Natural killer cell (primary cell): ENCODE measurements around the gene ARID2. TPM values are rescaled to one million over a fixed set of nuclear protein-coding genes. Genes with fewer than 3 reads are reported as not detected.
A peak's percentile ranks its signal among the peaks of the same experiment; 100 is the strongest.

ENCODE experiments used
- ATAC-seq, 3 donors: fragments of 150-1000 bp in 2 of 3; fragments of 200-7000 bp in 1 of 3; cut with Tn5 transposase; 1 replicate in 1 of 3; 2 replicates in 2 of 3; pipeline ENCODE4 v1.10.0; 2021; ENCODE audit warnings: mild to moderate bottlenecking in 2 of 3, moderate library complexity in 2 of 3
- DNase-seq, 2 donors: peaks; one replicate each; pipeline versions ENCODE4 v3.0.0 to v3.0.0-alpha.2; 2013 to 2021; ENCODE audit warnings: mixed read lengths in 1 of 2
- H3K27ac ChIP-seq: one replicate; pipeline ENCODE4 v1.5.1; 2013; ENCODE audit warnings: mild to moderate bottlenecking, low read length
- H3K27me3 ChIP-seq: one replicate; pipeline ENCODE4 v1.6.1; 2013; ENCODE audit warnings: low read length; ENCODE audit not compliant: control insufficient read depth, insufficient read depth
- H3K36me3 ChIP-seq: one replicate; pipeline ENCODE4 v1.6.1; 2013; ENCODE audit warnings: low read length; ENCODE audit not compliant: control insufficient read depth, insufficient read depth
- H3K4me1 ChIP-seq: one replicate; pipeline ENCODE4 v1.6.1; 2013; ENCODE audit warnings: low read length; ENCODE audit not compliant: control insufficient read depth, insufficient read depth
- H3K4me3 ChIP-seq: one replicate; pipeline ENCODE4 v1.5.1; 2013; ENCODE audit warnings: low read length
- H3K9me3 ChIP-seq: one replicate; pipeline ENCODE4 v1.6.1; 2013; ENCODE audit warnings: low read length; ENCODE audit not compliant: control insufficient read depth, insufficient read depth
- H3K27ac Mint-ChIP-seq, 2 donors: one replicate each; pipeline ENCODE4 v1.8.0; 2022; ENCODE audit warnings: mild to moderate bottlenecking in 2 of 2, mixed read lengths in 2 of 2, moderate library complexity in 1 of 2
- H3K27me3 Mint-ChIP-seq, 2 donors: one replicate each; pipeline ENCODE4 v1.8.0; 2022; ENCODE audit warnings: low read depth in 2 of 2, mixed read lengths in 2 of 2
- H3K36me3 Mint-ChIP-seq: one replicate; pipeline ENCODE4 v1.8.0; 2022; ENCODE audit warnings: mixed read lengths
- H3K4me1 Mint-ChIP-seq, 2 donors: one replicate each; pipeline ENCODE4 v1.8.0; 2022; ENCODE audit warnings: mixed read lengths in 2 of 2
- H3K4me3 Mint-ChIP-seq: one replicate; pipeline ENCODE4 v1.8.0; 2022; ENCODE audit warnings: mild to moderate bottlenecking, moderate library complexity, mixed read lengths
- H3K9me3 Mint-ChIP-seq, 2 donors: one replicate each; pipeline ENCODE4 v1.8.0; 2022; ENCODE audit warnings: mixed read lengths in 2 of 2
- WGBS: methylation state at CpG from one replicate; pipeline ENCODE4 v1.1.7; 2013; ENCODE audit warnings: missing lambda C conversion rate; ENCODE audit not compliant: insufficient coverage; 5-methylcytosine and 5-hydroxymethylcytosine counted together
- intact Hi-C: fragments of 100-400 bp; cut with micrococcal nuclease; formaldehyde crosslinking; loops from one replicate; pipeline ENCODE4 v1.14.2; 2022
- total RNA-seq, 4 donors: library from RNA; stranded (reverse); fragments of 120-200 nt in 1 of 4; gene quantifications; one replicate each; pipeline versions ENCODE4 v1.2.3 to v1.2.4, GENCODE V29; 2013 to 2022
- TF ChIP-seq, protein P1 (sequence below): fragments of 200-600 bp; IDR thresholded peaks from one replicate; pipeline ENCODE4 v1.8.0; 2022; ENCODE audit warnings: antibody characterized with exemption

ARID2 gene
- total RNA-seq, 3 donors from 2014 or later (not counting 1 experiment from before 2014, with no cell fraction given) = 75.2 to 95.7 (median 79.8) TPM

- Mint-ChIP-seq H3K4me1 (peaks cover 50 to 52% of the 10 kb centered on the region in 2 donors), H3K27me3 (no peaks in the 10 kb centered on the region), H3K4me3 (no peak overlapping the region), H3K27ac (no peak overlapping the region), H3K36me3 (peaks cover 4% of the 10 kb centered on the region), H3K9me3 (no peaks in the 10 kb centered on the region)
- no peak for DNase-seq
- TF ChIP-seq, protein P1, sequence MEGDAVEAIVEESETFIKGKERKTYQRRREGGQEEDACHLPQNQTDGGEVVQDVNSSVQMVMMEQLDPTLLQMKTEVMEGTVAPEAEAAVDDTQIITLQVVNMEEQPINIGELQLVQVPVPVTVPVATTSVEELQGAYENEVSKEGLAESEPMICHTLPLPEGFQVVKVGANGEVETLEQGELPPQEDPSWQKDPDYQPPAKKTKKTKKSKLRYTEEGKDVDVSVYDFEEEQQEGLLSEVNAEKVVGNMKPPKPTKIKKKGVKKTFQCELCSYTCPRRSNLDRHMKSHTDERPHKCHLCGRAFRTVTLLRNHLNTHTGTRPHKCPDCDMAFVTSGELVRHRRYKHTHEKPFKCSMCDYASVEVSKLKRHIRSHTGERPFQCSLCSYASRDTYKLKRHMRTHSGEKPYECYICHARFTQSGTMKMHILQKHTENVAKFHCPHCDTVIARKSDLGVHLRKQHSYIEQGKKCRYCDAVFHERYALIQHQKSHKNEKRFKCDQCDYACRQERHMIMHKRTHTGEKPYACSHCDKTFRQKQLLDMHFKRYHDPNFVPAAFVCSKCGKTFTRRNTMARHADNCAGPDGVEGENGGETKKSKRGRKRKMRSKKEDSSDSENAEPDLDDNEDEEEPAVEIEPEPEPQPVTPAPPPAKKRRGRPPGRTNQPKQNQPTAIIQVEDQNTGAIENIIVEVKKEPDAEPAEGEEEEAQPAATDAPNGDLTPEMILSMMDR = no peak
- intact Hi-C loops = no loop called here
- no peak overlapping the region for H3K27ac ChIP-seq
- H3K27me3 ChIP-seq = no peaks in the 10 kb centered on the region
- H3K9me3 ChIP-seq = no peaks in the 10 kb centered on the region
- no peak overlapping the region for H3K4me3 ChIP-seq
- 100% methylated on average over 4 of the region's 4 CpGs for WGBS
- H3K36me3 ChIP-seq = no peaks in the 10 kb centered on the region
- ATAC-seq = no peak
- H3K4me1 ChIP-seq = no peaks in the 10 kb centered on the region
These were observed 33.9 kb downstream of the ARID2 start for GRCh38 chr12:45763381-45763780.

DNA sequence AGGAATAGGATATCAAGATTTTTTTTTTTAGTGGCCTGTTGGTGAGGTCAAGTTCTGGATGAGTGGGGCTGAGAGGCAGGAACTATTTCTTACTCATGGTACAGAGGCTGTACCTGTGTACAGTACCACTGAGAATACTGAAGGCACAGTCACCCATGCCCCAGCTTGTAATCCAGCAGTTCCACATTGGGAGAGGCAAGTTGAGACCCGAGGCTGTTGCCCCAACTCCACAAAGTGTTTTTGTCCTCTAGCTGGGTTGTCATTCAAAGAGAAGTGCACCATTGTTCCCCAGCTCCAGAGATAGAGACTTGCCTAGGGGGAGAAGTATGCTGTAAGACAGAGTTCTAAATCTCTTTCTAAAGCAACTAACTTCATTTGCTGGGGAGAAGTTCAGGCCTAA is 38.7 kb downstream of the ARID2 start:
- no peak overlapping the region for H3K27ac ChIP-seq
- DNase-seq = no peak
- H3K36me3 ChIP-seq = no peaks in the 10 kb centered on the region
- no peak overlapping the region for H3K4me3 Mint-ChIP-seq
- peaks cover 43 to 62% of the 10 kb centered on the region in 2 donors for H3K4me1 Mint-ChIP-seq
- no peak overlapping the region for H3K4me3 ChIP-seq
- peaks cover 18% of the 10 kb centered on the region for H3K36me3 Mint-ChIP-seq
- TF ChIP-seq, protein P1 = no peak
- peaks cover 0 to 9% of the 10 kb centered on the region in 2 donors for H3K9me3 Mint-ChIP-seq
- ATAC-seq = no peak
- intact Hi-C loops = no loop called here
- H3K9me3 ChIP-seq = peaks cover 3% of the 10 kb centered on the region
- peaks cover 5% of the 10 kb centered on the region for H3K4me1 ChIP-seq
- H3K27ac Mint-ChIP-seq = no peak overlapping the region
- H3K27me3 Mint-ChIP-seq = no peaks in the 10 kb centered on the region
- no peaks in the 10 kb centered on the region for H3K27me3 ChIP-seq
- WGBS = 100% methylated on average over 1 of the region's 1 CpG

GRCh38 chr12:45773747-45774146 is 44.2 kb downstream of the ARID2 start:
- H3K9me3 Mint-ChIP-seq = peaks cover 0 to 7% of the 10 kb centered on the region in 2 donors
- no peaks in the 10 kb centered on the region for H3K27me3 Mint-ChIP-seq
- no CpG with 5 or more reads among the region's 1 CpG for WGBS
- H3K4me3 Mint-ChIP-seq = no peak overlapping the region
- H3K4me3 ChIP-seq = no peak overlapping the region
- H3K4me1 Mint-ChIP-seq = peaks cover 41 to 57% of the 10 kb centered on the region in 2 donors
- peak overlapping the region in 1 of 2 donors; percentile 37 for H3K27ac Mint-ChIP-seq
- H3K9me3 ChIP-seq = peaks cover 3% of the 10 kb centered on the region
- peaks cover 11% of the 10 kb centered on the region for H3K36me3 Mint-ChIP-seq
- ATAC-seq (no peak), DNase-seq (no peak)
- no peaks in the 10 kb centered on the region for H3K27me3 ChIP-seq
- H3K27ac ChIP-seq = no peak overlapping the region
- intact Hi-C loops = no loop called here
- TF ChIP-seq, protein P1 = no peak
- no peaks in the 10 kb centered on the region for H3K36me3 ChIP-seq
- peaks cover 5% of the 10 kb centered on the region for H3K4me1 ChIP-seq

DNA sequence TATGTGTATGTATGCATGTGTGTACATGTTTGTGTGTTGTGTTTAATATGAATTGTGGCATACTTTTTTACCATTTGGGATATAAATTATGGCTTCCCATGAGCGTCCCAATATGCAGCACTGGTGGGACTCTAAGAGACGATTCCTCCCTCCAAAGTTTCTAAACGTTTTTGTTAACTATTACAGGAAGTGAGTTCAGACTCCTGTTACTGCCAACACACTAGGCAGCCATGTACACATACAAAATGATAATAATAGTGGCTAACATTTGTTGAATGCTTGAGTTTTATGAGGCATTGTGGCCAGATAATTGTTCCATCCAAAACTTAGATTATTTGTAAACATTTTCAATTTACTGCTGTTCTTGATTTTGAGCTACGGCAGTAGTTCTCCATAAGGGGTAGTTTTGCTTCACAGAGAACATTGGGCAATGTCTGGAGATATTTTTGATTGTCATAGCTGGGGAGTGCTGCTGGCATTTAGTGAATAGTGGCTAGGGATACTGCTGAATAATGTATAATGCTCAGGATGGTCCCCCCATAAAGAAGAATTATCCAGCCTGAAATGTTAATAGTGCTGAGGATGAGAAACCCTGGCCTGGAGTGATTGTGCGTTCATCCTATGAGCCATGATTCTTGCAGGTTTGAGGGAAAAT is 45.1 kb downstream of the ARID2 start:
- Mint-ChIP-seq H3K4me1 (peaks cover 40 to 48% of the 10 kb centered on the region in 2 donors), H3K27ac (peak overlapping the region; percentile 8 to 42)
- WGBS = 89% methylated on average over 3 of the region's 5 CpGs

More for the DNA sequence above, 45.1 kb downstream of the ARID2 start:
- Mint-ChIP-seq H3K4me3 (no peak overlapping the region), H3K27me3 (no peaks in the 10 kb centered on the region), H3K9me3 (peaks cover 0 to under 1% of the 10 kb centered on the region in 2 donors), H3K36me3 (peaks cover 2% of the 10 kb centered on the region)
- Histone ChIP-seq H3K27me3 (no peaks in the 10 kb centered on the region), H3K4me3 (no peak overlapping the region), H3K9me3 (peaks cover 3% of the 10 kb centered on the region), H3K4me1 (peaks cover 5% of the 10 kb centered on the region), H3K36me3 (no peaks in the 10 kb centered on the region), H3K27ac (no peak overlapping the region)
- DNase-seq = no peak
- no peak for ATAC-seq
- TF ChIP-seq, protein P1 = no peak
- intact Hi-C loops = no loop called here
